Neural crest cell (in vitro differentiated cells): ENCODE measurements around the gene RAD9B. TPM values are rescaled to one million over a fixed set of nuclear protein-coding genes. Genes with fewer than 3 reads are reported as not detected.

ENCODE experiments used
- DNase-seq: peaks from one replicate; pipeline ENCODE4 v3.0.0; 2021; ENCODE audit warnings: low read depth, mixed read lengths, low spot score
- H3K27ac Mint-ChIP-seq: one replicate; pipeline ENCODE4 v1.8.0; 2021; ENCODE audit warnings: mild to moderate bottlenecking, mixed read lengths; ENCODE audit not compliant: unreplicated experiment
- H3K27me3 Mint-ChIP-seq: 2 replicates; pipeline ENCODE4 v1.8.0; 2021; ENCODE audit warnings: low read depth, mild to moderate bottlenecking, mixed read lengths
- H3K36me3 Mint-ChIP-seq: 2 replicates; pipeline ENCODE4 v1.8.0; 2021; ENCODE audit warnings: low read depth, mild to moderate bottlenecking, mixed read lengths
- H3K4me1 Mint-ChIP-seq: 2 replicates; pipeline ENCODE4 v1.8.0; 2021; ENCODE audit warnings: mixed read lengths
- H3K4me3 Mint-ChIP-seq: one replicate; pipeline ENCODE4 v1.8.0; 2021; ENCODE audit warnings: mild to moderate bottlenecking, mixed read lengths
- H3K9me3 Mint-ChIP-seq: 2 replicates; pipeline ENCODE4 v1.8.0; 2021; ENCODE audit warnings: mixed read lengths
- total RNA-seq: library from RNA; stranded (reverse); gene quantifications from 2 replicates; pipeline ENCODE4 v1.2.1, GENCODE V29; 2021
- TF ChIP-seq, protein P1 (sequence below): fragments of 200-600 bp; sonication (generic); conservative IDR thresholded peaks from 2 replicates; pipeline ENCODE4 v1.5.0; 2021; ENCODE audit warnings: antibody characterized with exemption, mild to moderate bottlenecking

The RAD9B gene
- total RNA-seq, 1 donor from 2014 or later, result 0.23 TPM

DNA sequence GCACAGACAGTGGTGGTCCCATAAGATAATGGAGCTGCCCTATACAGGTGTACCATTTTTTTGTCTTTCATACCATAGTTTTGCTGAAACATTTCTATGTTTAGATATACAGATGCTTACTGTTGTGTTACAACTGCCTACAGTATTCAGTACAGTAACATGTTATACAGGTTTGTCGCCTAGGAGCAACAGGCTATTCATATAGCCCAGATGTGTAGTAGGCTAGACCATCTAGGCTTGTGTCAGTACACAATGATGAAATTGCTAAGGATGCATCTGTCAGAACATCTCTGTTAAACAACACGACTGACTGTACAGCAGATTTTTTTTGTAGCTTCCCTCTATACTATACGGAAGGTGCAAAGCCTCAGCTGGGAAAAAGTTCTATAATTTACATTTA is 30.5 kb downstream of the RAD9B start:
- Mint-ChIP-seq H3K4me1 (no peaks in the 10 kb centered on the region), H3K36me3 (peaks cover 4% of the 10 kb centered on the region), H3K4me3 (no peak overlapping the region), H3K27me3 (no peaks in the 10 kb centered on the region), H3K27ac (no peak overlapping the region), H3K9me3 (no peaks in the 10 kb centered on the region)
- DNase-seq, result no peak
- TF ChIP-seq, protein P1, sequence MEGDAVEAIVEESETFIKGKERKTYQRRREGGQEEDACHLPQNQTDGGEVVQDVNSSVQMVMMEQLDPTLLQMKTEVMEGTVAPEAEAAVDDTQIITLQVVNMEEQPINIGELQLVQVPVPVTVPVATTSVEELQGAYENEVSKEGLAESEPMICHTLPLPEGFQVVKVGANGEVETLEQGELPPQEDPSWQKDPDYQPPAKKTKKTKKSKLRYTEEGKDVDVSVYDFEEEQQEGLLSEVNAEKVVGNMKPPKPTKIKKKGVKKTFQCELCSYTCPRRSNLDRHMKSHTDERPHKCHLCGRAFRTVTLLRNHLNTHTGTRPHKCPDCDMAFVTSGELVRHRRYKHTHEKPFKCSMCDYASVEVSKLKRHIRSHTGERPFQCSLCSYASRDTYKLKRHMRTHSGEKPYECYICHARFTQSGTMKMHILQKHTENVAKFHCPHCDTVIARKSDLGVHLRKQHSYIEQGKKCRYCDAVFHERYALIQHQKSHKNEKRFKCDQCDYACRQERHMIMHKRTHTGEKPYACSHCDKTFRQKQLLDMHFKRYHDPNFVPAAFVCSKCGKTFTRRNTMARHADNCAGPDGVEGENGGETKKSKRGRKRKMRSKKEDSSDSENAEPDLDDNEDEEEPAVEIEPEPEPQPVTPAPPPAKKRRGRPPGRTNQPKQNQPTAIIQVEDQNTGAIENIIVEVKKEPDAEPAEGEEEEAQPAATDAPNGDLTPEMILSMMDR, result no peak

DNA sequence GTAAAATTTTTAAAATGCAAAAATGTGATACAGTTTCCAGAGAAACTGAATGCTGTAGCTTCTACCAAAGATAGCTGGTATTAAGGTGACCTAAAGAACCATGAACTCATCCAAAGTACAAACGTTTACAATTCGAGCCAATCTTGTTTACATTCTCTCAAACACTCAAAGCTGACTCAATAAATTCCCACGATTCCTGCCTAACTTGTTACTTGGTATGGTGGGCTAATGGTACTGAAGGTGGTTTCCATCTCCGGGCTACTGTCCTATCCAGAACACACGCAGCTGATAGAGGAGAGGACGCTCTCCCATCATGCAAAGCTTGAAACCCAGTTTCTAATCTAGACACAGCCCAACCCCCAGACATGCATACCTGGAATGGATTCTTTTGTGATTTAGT is 31.5 kb downstream of the RAD9B start:
- TF ChIP-seq, protein P1, result no peak
- H3K4me1 Mint-ChIP-seq, result no peaks in the 10 kb centered on the region
- H3K27ac Mint-ChIP-seq, result peak overlapping the region; percentile 62
- no peak overlapping the region for H3K4me3 Mint-ChIP-seq
- no peaks in the 10 kb centered on the region for H3K27me3 Mint-ChIP-seq
- DNase-seq, result no peak
- H3K36me3 Mint-ChIP-seq, result peaks cover 4% of the 10 kb centered on the region
- H3K9me3 Mint-ChIP-seq, result no peaks in the 10 kb centered on the region

DNA sequence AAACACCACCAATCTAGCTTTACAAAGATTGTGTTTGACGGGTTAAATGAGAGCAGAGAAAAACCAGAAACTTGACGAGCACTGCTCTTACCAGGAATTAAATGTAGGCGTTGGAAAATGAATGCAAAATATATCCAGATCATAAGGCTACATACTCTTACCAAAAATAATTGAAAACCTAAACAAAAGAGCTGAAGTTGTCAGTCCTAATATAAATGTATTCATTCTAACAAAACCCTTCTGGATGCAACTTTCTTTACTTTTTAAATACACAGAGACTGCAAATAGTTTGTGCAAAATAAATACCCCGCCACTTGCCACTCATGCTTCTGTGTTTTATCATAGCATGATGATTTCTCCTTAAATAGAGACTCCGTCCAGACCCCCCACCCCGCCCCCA is 32.7 kb downstream of the RAD9B start:
- Mint-ChIP-seq H3K4me3 (no peak overlapping the region), H3K4me1 (no peaks in the 10 kb centered on the region), H3K9me3 (no peaks in the 10 kb centered on the region), H3K27ac (no peak overlapping the region), H3K36me3 (no peaks in the 10 kb centered on the region), H3K27me3 (no peaks in the 10 kb centered on the region)
- TF ChIP-seq, protein P1, result no peak
- no peak for DNase-seq

DNA sequence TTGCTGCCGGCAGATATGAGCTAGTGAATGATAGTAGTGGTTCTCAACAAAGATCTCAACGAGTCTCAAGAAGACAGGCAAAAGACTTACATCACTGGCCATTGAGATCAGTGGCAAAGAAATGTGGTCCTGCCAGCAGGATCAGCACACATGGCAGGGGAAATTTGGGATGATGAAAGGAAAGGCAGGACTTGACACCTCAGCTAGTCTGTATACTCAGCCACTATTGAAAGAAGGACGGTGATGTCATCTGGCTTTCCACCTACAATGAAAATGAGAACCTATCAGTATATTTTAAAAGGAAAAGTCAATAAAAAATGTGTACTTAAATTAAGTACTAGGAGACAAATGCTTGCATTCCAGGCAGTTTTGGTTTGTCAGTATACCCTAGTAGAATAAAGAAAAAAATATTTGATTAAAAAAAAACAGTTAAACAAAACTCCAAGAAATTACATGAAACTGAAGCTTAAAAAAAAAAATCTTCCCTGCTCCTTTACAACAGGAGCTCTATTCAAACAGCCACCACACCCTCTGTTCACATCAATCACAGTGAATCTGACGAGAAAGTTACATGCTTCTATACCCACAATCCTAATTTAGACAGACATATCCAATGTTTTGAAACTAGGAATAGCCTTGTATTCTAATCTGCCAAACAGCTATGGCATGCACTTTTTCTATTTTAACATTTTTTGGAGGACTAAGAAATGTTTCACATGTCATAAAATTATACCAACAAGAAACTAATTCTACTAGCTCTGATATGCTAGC is 34.9 kb downstream of the RAD9B start:
- DNase-seq, result no peak
- no peak overlapping the region for H3K4me3 Mint-ChIP-seq
- H3K4me1 Mint-ChIP-seq, result no peaks in the 10 kb centered on the region
- TF ChIP-seq, protein P1, result no peak
- no peak overlapping the region for H3K27ac Mint-ChIP-seq
- no peaks in the 10 kb centered on the region for H3K9me3 Mint-ChIP-seq
- H3K36me3 Mint-ChIP-seq, result no peaks in the 10 kb centered on the region
- H3K27me3 Mint-ChIP-seq, result no peaks in the 10 kb centered on the region

DNA sequence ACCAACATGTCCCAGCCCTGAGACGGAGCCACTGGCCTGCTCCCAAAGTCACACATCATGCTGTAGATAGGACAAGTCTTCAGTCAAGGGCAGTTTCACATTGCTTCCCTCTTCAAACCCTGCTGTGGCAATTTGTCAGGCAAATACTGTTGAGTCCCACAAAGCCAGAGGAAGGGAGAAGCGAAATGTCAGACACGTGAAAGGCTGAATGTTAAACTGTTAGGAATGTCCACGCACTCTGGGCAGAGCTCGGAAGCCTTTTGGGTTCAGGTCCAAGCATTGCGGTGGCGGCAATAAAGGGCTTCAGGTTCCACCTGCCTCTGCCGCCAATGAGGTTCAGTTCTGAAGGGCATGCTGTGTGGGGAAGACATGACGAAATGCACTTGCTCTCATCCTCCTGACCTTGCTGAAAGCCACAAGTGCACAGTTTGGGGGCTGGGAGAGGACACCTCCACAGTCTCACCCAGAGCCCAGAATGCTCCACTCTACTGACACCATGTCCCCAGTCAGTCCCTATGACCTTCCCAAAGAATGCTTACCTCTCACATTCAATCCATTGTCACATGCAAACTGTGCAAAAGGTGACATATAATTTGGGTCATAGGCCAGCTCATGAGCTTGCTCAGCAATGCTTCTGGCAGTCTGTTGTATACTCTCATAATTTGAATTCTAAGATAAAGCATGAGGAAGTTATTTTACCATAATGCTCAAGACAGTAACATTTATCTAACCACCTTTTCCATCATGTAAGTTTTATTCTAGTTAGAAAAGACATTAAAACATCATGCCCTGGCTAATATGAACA is 35.7 kb downstream of the RAD9B start:
- no peaks in the 10 kb centered on the region for H3K36me3 Mint-ChIP-seq

More for the DNA sequence above, 35.7 kb downstream of the RAD9B start:
- no peaks in the 10 kb centered on the region for H3K27me3 Mint-ChIP-seq
- DNase-seq, result no peak
- no peaks in the 10 kb centered on the region for H3K4me1 Mint-ChIP-seq
- H3K9me3 Mint-ChIP-seq, result no peaks in the 10 kb centered on the region
- TF ChIP-seq, protein P1, result no peak
- H3K27ac Mint-ChIP-seq, result peak overlapping the region; percentile 62
- H3K4me3 Mint-ChIP-seq, result no peak overlapping the region
